Left lung (tissue), 10 donors: Measurements from ENCODE around the gene MCC. TPM values are rescaled to one million over a fixed set of nuclear protein-coding genes. Genes with fewer than 3 reads are reported as not detected.

Source experiments
- ATAC-seq: fragments of 200-7000 bp; cut with Tn5 transposase; one replicate; pipeline ENCODE4 v1.9.1; 2020; ENCODE audit warnings: moderate library complexity
- DNase-seq, 4 donors: peaks; one replicate each; pipeline ENCODE4 v3.0.0-alpha.2; 2013 to 2020
- H3K27ac ChIP-seq, 2 donors: fragments of 200-600 bp; sonication (generic) in 1 of 2; one replicate each; pipeline versions ENCODE4 v1.5.0 to v1.8.0; 2020 to 2021
- H3K27me3 ChIP-seq, 2 donors: fragments of 200-600 bp; sonication (generic) in 1 of 2; one replicate each; pipeline versions ENCODE4 v1.5.0 to v1.8.0; 2020 to 2021
- H3K36me3 ChIP-seq, 2 donors: fragments of 200-600 bp; sonication (generic) in 1 of 2; one replicate each; pipeline versions ENCODE4 v1.5.0 to v1.8.0; 2020 to 2021
- H3K4me1 ChIP-seq, 2 donors: fragments of 200-600 bp; one replicate each; pipeline ENCODE4 v1.8.0; 2021
- H3K4me3 ChIP-seq, 2 donors: fragments of 200-600 bp; sonication (generic) in 1 of 2; one replicate each; pipeline versions ENCODE4 v1.5.0 to v1.8.0; 2020 to 2021; ENCODE audit warnings: mild to moderate bottlenecking in 1 of 2
- H3K9me3 ChIP-seq, 2 donors: fragments of 200-600 bp; sonication (generic) in 1 of 2; one replicate each; pipeline versions ENCODE4 v1.5.0 to v1.8.0; 2020 to 2021
- CTCF ChIP-seq, 2 donors: fragments of 200-600 bp; sonication (generic) in 1 of 2; IDR thresholded peaks; one replicate each; pipeline versions ENCODE4 v1.5.0 to v1.8.0; 2021; ENCODE audit warnings: antibody characterized with exemption in 2 of 2
- intact Hi-C, 2 donors: fragments of 100-400 bp; cut with DNase I; formaldehyde crosslinking; loops; one replicate each; pipeline versions ENCODE4 v1.11.2 to v1.14.2; 2022
- polyA plus RNA-seq, 6 donors: library from polyadenylated mRNA; unstranded; fragments of 120-200 nt; gene quantifications; one replicate each; pipeline ENCODE4 v1.2.1, GENCODE V29; 2013; ENCODE audit not compliant: insufficient read length in 6 of 6
- total RNA-seq, 2 donors: library from RNA; stranded (reverse); fragmentation: NEBNext Ultra II Directional; extraction: Animal tissue kit (Norgen Biotek cat#: 25700); gene quantifications; one replicate each; pipeline ENCODE4 v1.2.1, GENCODE V29; 2021
- donor health status: DM: no; HTN: yes; CAD: no.
- donor health status: DM: no; HTN: no; CAD: no.

MCC gene
- total and polyA plus RNA-seq, 8 donors = 12.5 to 18.4 (median 16.1) TPM

- no peak overlapping the region for H3K27ac ChIP-seq
- intact Hi-C loops = no loop called here
- no peak for DNase-seq
Observed at GRCh38 chr5:113450462-113450861, 37.8 kb downstream of the MCC start.

DNA sequence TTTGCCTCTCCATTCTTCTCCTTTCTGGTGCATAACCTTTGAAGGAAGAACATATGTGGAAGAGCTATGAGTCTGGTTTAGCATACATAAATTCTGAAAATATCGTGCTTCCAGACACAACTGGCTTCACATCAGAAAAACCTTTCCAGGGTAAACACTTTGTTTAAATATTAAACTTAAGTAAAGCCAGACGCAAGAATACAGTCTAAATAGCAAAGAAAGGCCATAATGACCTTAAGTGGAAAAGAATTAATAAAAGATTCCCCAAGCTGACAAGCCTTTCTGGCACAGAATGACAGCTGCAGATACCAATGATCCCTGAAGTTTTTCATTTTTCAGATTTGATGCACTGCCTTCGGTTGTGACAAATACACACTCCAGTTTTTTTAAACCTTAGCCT is 40.0 kb downstream of the MCC start:
- ATAC-seq = no peak
- Histone ChIP-seq H3K9me3 (peaks cover 0 to 8% of the 10 kb centered on the region in 2 donors), H3K27me3 (no peaks in the 10 kb centered on the region), H3K4me1 (no peaks in the 10 kb centered on the region), H3K27ac (no peak overlapping the region), H3K36me3 (no peaks in the 10 kb centered on the region), H3K4me3 (no peak overlapping the region)
- DNase-seq = no peak
- no peak for TF ChIP-seq CTCF (IDR thresholded peaks at IDR 0.05)
- intact Hi-C loops = no loop called here

More at GRCh38 chr5:113450462-113450861, 37.8 kb downstream of the MCC start:
- no peaks in the 10 kb centered on the region for H3K27me3 ChIP-seq
- no peak for TF ChIP-seq CTCF (IDR thresholded peaks at IDR 0.05)
- H3K36me3 ChIP-seq = no peaks in the 10 kb centered on the region
- H3K4me3 ChIP-seq = no peak overlapping the region
- peaks cover 0 to 4% of the 10 kb centered on the region in 2 donors for H3K9me3 ChIP-seq
- H3K4me1 ChIP-seq = no peaks in the 10 kb centered on the region
- ATAC-seq = no peak

GRCh38 chr5:113447498-113448050 is 40.7 kb downstream of the MCC start:
- no peaks in the 10 kb centered on the region for H3K36me3 ChIP-seq
- H3K4me3 ChIP-seq = no peak overlapping the region
- ATAC-seq (no peak), DNase-seq (peak in 2 of 4 donors; percentile 45 to 68)
- no peak for TF ChIP-seq CTCF (IDR thresholded peaks at IDR 0.05)
- H3K27me3 ChIP-seq = no peaks in the 10 kb centered on the region
- H3K9me3 ChIP-seq = peaks cover 0 to 8% of the 10 kb centered on the region in 2 donors
- intact Hi-C loops = no loop called here
- no peak overlapping the region for H3K27ac ChIP-seq
- H3K4me1 ChIP-seq = no peaks in the 10 kb centered on the region

DNA sequence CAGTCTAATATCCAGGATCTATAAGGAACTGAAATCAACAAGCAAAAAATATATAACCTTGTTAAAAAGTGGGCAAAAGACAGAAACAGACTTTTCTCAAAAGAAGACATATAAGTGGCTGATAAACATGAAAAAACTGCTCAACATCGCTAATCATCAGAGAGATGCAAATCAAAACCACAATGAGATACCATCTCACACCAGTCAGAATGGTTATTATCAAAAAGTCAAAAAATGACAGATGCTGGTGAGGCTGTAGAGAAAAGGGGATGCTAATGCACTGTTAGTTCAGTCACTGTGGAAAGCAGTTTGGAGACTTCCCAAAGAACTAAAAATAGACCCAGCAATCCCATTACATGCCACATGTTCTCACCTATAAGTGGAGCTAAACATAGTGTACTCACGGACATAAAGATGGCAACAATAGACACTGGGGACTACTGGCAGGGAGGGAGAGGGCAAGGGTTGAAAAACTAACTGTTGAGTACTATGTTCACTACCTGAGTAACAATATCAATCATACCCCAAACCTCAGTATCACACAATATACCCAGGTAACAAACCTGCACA is 41.8 kb downstream of the MCC start:
- peaks cover 0 to 11% of the 10 kb centered on the region in 2 donors for H3K9me3 ChIP-seq
- ATAC-seq = no peak
- TF ChIP-seq CTCF (IDR thresholded peaks at IDR 0.05) = no peak

GRCh38 chr5:113437111-113437510 is 51.1 kb downstream of the MCC start:
- no peaks in the 10 kb centered on the region for H3K9me3 ChIP-seq
- intact Hi-C loops = no loop called here
- no peak overlapping the region for H3K4me3 ChIP-seq
- no peak overlapping the region for H3K27ac ChIP-seq
- peak in 1 of 4 donors; percentile 34 for DNase-seq
- H3K27me3 ChIP-seq = no peaks in the 10 kb centered on the region
- no peaks in the 10 kb centered on the region for H3K36me3 ChIP-seq
- no peaks in the 10 kb centered on the region for H3K4me1 ChIP-seq
- TF ChIP-seq CTCF (IDR thresholded peaks at IDR 0.05) = no peak
- no peak for ATAC-seq

More for the DNA sequence above, 41.8 kb downstream of the MCC start:
- H3K4me1 ChIP-seq = no peaks in the 10 kb centered on the region
- H3K27me3 ChIP-seq = no peaks in the 10 kb centered on the region
- DNase-seq = no peak
- intact Hi-C loops = no loop called here
- no peak overlapping the region for H3K27ac ChIP-seq
- H3K4me3 ChIP-seq = no peak overlapping the region
- no peaks in the 10 kb centered on the region for H3K36me3 ChIP-seq
